HG03139 (cell line): ENCODE data around the gene RAB11FIP4.
A peak's percentile ranks its signal among the peaks of the same experiment; 100 is the strongest.

Experiments
- ATAC-seq: cut with Tn5 transposase; IDR thresholded peaks from one replicate; pipeline ENCODE4 v1.9.1; 2021; ENCODE audit not compliant: unreplicated experiment

The RAB11FIP4 gene

GRCh38 chr17:31496601-31497000 lies 105.1 kb downstream of the RAB11FIP4 start:
- no peak for ATAC-seq

DNA sequence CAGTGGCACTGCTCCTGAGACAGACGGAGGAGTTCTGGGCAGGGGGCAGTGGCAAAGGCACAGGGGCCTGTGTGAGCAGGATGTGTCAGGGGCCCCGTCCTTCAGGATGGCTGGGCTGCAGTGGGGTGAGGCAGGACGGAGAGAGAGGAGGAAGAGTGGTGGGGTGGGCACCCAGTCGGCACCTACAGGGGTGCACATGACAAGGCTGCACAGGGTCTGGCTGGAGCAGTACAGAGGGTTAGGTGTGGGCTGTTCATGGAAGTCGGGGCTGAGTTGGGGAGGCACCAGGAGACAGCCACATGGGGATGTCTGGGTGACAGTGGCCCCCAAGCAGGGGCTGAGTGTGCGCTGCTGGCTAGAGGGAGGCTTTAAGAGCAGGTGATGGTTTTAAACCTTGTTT lies 106.0 kb downstream of the RAB11FIP4 start:
- ATAC-seq, result no peak

DNA sequence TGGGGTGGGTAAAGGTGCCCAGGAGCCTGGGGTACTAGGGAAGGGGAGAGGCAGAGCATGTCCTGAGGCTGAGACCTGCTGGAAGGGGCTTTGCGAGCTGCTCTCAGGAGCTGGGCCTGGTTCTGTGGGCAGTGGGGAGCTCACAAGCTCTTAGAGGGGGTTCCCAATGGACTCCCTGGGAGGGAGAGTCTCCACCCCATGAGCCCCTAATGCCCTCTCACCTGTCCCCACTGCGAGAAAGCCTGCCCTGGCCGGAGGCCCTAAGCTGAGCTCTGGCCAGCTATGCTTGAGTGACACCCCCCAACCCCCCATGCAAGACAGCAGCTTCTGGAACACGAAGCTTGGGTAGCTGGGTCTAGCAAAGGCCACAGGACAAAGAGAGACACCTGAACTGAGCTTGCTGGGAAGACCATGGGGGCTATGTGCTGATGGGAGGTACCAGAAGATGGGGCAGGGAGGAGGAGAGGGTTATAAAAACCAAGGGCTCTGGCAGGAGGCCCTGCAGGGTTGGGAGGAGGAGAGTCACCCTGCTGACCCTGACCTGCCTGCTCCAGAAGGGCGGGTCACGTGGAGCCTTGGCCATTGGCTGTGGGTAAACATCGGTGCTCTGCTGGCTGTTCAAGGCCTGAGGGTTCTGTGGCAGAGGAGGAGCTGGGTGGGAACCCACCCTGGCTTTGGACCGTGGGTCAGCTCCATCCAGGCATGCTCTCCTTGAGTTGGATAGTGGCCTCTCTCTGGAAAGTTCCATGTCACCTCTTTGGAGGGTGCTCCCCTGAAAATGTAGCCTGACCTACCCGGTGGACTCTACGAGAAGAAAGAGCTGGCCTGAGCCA lies 106.7 kb downstream of the RAB11FIP4 start:
- no peak for ATAC-seq

DNA sequence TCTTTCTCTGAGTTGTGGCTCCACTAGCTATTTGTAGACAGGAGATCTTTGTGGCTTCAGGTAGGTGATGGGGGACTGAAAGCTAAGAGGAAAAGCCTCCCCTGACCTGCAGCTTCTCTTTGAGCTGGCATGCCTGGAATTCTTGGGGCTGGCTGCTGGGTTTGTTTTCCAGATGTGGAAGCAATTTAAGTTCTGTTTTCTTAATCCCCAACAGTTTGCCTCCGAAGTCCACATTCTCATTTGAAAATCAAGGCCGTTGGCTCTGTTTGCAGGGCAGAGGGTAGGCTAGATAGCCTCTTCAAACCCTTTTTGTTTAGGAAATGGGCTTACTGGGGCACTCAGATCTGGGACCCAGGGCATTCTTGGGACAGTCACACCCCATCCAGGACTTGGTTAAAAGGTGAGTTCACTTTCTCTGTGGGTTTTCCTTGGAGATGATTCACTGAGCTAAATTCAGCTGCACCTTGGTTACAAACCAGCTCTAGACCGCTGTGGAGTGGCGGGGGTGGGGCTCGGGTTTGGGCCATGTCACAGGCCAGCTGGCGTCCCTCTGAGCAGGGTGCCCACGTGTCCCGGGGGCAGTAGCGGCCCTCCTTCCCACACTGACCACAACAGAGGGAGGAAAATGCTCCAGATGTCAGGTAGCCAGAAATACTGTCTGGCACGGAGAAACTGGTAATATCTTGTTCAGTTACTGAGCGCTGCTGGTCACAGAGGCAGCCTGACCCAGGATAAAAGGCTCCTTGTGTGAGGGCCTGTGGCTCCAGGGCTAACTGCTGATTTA lies 108.5 kb downstream of the RAB11FIP4 start:
- no peak for ATAC-seq

- no peak for ATAC-seq
Observed at GRCh38 chr17:31506517-31506916, 115.0 kb downstream of the RAB11FIP4 start.

- ATAC-seq, result peak; percentile 50
Observed at GRCh38 chr17:31508288-31509094, 117.0 kb downstream of the RAB11FIP4 start.

DNA sequence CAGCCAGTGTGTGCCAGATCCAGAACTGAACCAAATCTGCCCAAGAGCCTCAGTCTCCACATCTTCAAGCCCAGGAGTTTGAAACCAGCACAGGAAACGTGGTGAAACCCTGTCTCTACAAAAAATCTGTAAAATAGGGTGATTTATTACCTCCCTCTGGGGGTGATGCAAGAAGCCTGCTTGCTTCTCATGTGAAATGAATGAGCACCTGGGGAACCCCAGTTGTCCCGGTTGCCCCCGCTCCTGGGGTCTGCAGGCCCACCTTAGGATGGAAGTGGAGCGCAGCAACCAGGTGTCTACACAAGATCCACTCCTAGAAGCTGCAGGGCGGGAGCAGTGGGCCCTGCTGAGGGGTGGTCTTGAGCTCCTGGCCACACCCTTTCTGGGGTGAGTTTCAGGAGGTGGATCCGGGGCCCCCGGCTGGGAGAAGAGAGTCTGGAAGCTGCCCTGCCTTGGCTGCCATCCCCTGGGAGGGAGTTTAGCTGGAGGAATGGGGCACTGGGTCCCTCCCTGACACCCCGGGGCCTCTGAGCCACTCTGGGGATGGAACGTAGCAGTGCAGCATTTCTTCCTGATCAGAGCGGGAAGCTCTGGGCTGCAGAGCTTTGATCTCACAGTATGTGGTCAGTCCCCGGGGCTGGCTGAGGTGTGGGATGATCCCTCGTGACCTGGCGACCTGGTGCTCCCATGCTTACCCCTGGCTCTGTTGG lies 117.8 kb downstream of the RAB11FIP4 start:
- ATAC-seq, result no peak

DNA sequence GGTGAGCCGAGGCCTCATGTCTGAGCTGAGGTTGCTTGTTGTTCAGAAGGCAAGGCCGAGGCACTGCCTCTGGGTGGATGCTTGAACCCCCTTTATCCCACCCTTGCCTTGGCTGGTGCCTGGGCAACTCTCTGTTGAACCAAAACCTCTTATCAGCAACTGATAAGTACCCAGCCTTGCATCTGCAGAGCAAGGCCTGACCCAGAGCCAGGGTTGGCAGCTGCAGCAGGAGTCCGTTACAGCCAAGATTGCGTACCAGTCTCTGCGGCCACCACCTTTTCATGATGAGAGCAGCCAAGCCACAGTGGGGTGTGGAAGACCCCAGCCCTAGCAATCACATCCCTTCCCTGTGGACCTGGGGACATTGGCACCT lies 118.3 kb downstream of the RAB11FIP4 start:
- ATAC-seq, result no peak

DNA sequence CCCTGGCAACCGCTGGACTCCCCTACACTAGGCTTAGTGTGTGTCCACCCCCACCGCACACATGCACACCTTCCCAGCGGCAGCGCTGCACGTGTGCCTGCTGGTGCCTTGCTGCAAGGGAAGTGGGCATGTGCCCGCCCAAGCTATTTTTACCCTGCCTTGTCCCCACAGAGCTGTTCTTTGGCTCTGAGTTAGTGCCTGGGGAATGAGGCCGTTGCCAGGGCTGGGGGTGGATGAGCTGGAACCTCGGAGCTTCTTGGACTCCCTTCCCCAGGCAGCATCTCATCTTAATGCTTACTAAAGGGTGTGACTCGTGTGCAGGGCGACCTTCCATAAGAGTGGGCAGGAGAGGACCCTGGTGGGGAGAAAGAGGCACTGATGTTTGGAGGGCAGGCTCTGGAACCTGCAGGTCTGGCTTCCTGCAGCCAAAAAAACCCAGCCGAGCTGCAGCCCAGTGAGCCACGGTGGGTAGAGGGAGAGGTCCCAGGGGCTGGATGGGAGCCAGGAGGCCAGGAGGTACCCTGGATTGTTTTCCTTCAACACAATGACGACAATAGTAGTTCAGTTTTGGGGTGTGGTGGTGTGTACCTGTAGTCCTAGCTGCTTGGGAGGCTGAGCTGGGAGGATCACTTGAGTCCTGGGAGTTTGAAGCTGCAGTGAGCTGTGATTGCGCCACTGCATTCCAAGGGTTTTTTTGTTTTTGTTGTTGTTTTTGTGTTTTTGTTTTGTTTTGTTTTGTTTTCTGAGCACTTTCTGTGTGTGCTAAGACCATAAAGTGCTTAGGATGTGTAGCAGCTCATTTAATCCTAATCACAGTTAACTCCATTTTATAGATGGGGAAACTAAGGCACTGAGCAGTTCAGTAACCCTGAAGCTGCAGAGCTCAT lies 119.1 kb downstream of the RAB11FIP4 start:
- no peak for ATAC-seq

- ATAC-seq, result no peak
Observed at GRCh38 chr17:31511195-31511578, 119.7 kb downstream of the RAB11FIP4 start.

DNA sequence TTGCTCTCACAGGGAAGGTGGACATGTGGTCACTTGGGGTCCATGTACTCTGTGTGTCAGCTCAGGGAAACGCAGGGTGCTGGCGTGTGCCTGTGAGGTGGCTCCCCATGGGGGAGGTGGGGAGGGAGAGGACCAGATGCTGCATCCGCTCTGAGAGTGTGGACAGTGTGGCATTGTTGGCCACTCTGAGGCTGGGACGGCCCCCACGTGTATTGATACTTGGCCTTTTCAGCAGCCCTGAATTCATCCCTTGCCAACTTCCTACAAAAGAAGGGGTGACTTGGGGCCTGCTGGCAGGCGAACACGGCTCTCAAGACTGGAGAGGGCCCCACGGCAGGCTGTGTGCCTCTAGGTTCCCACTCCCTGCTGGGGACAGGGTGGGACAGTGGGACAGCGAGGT lies 120.1 kb downstream of the RAB11FIP4 start:
- no peak for ATAC-seq

DNA sequence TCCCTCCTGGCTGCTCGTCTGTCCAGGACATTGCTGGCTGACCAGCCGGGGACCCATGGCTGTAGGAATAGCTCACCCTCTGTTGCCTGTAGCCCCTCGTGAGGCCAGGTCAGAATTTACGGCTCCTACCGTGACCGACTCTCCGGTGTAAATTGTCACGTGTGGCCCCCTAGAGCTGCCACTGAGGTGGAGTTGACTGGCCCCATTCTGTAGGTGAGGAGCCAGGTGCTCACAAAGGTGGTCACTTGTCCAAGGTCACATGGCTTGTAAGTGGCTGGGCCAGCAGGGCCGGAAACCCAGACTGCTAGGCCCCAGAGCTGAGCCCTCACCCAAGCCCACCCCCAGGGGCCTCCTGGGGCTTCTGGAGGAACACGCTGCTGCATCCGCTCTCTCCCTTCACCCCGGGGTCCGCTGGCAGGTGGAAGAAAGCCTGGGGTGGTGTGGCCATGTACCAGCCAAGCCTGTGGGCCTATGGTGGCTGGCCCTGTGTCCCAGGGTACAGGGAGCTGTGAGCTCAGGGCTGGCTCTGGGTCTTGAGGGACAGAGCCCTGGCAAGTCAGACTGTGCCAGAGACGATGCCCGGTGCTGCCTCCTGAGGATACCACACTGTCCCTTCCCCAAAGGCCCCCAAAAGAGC lies 120.7 kb downstream of the RAB11FIP4 start:
- no peak for ATAC-seq

GRCh38 chr17:31512796-31513195 lies 121.3 kb downstream of the RAB11FIP4 start:
- ATAC-seq, result no peak

DNA sequence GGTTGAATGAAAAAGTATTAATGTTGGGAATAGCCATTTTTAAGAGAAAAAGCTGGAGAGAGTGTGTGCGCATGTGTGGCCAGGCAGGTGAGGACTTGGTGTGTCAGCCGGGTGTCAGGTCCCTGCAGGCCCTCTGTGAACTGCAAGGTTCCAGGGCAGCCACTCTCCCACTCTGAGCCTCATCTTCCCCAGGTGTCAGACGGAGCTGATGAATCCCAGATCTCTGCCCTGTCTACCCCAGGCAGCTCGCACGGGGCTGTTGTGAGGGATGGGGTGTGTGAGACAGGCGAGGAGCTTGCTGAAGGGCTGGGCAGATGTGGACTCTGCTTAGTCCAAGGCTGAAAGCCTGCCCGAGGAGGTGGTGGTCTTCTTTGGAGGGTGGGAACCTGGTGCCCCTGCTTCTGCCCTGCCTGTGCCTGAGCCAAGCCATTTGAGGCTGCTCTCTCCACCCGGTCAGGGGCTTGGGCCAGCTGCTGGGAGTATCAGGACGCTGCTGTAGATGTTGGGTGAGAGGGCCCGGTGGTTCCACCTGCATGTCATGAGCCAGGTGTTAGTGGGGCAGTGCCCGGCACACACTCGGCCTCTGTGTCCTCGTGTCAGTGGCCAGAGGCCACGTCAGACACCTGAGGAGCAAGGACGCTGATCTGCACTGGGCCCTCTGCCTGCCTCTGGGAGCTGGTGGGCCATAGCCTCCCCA lies 122.4 kb downstream of the RAB11FIP4 start:
- ATAC-seq, result no peak

GRCh38 chr17:31515267-31515666 lies 123.8 kb downstream of the RAB11FIP4 start:
- ATAC-seq, result no peak

- no peak for ATAC-seq
Observed at GRCh38 chr17:31517524-31517923, 126.0 kb downstream of the RAB11FIP4 start.

- no peak for ATAC-seq
Observed at GRCh38 chr17:31518478-31518877, 127.0 kb downstream of the RAB11FIP4 start.

DNA sequence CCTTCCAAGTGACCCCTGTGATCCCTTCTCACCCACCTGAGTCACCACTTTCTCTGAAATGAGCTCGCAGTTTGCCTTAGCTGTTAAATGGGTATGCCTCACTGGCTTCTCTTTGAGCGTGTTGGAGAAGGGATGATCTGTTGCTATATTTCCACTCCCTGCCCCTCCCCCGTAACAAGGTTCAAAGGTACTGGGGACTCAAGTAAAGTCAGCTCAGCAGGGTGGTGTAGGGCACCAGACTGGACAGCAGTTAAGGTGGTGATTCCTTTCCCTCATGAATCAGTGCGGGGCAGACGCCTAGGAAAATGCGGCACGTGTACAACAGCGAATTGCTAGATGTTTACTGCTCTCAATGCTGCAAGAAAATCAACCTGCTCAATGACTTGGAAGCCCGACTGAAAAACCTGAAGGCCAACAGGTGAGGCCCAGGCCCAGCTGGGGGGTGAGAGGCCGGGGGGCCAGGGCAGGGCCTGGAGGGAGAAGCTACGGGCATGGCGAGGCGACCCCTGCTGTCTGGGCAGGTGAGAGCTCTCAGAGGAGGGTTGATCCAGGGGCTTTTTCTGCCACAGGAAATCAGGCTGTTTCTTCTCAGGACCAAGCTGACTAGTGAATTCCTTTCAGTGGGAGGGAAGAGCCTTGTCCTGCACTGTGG lies 130.3 kb downstream of the RAB11FIP4 start:
- no peak for ATAC-seq
